ENCODE data around the gene ZFP36L1. TPM values are rescaled to one million over a fixed set of nuclear protein-coding genes. Genes with fewer than 3 reads are reported as not detected.

ZFP36L1 gene
- total RNA-seq, 1 donor from 2014 or later, result 199 TPM

GRCh38 chr14:68782091-68782981 is 10.5 kb downstream of the ZFP36L1 start:
- H3K9me3 ChIP-seq, result no peaks in the 10 kb centered on the region
- no peaks in the 10 kb centered on the region for H3K27me3 ChIP-seq (ENCODE audit: low read depth)
- H3K36me3 ChIP-seq, result peaks cover 10% of the 10 kb centered on the region
- no peak overlapping the region for H3K4me3 ChIP-seq
- no peak for DNase-seq
- peaks cover 83% of the 10 kb centered on the region for H3K4me1 ChIP-seq
- peak overlapping the region; percentile 54 for H3K27ac ChIP-seq
- no peak for TF ChIP-seq CTCF (IDR thresholded peaks at IDR 0.05)
- intact Hi-C loops (cut with DNase I), result no loop called here
- ATAC-seq, result no peak

DNA sequence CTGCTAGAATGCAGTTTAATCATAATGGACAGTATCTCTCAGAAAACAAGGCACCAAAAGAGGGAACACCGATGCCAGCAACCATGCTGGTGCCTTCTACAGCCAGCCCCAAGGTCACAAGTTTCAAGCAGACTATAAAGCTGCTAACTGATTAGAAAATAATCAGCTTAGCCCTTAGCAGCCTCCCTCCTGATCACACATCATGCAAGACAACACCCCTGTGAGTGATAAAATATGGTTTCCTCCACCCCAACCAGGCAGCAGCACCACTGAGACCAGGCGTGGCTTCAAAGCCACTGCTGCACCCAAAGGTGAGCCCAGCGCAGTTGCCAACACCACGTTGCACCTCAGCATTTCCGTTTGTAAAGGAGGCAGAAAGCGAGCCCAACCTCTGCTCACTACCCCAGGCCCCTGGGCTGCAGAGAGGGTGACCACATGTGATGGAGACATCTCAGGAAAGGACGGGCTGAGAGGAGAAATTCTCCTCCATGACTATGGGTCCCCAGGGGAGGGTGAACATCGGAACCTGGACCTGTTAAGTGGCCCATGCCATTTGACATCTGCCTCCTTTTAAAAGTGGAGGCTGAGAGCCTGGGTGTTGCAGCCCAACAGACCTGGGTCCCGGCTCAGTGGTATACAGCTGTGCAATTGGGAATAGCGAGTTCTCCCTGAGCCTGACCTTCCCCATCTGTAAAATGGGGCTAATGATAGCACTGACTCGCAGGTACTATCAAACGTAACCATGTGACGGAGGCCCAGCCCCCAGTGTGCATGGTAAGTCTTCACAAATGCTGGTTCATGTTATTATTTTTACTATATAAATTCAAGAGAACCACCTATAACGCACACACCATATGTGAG is 11.5 kb downstream of the ZFP36L1 start:
- no peak for DNase-seq
- intact Hi-C loops (cut with DNase I), result no loop called here

GRCh38 chr14:68780358-68781160 is 12.3 kb downstream of the ZFP36L1 start:
- no peak for TF ChIP-seq CTCF (IDR thresholded peaks at IDR 0.05)
- Histone ChIP-seq H3K27me3 (ENCODE audit: low read depth) (no peaks in the 10 kb centered on the region), H3K9me3 (no peaks in the 10 kb centered on the region), H3K4me1 (peaks cover 66% of the 10 kb centered on the region), H3K36me3 (no peaks in the 10 kb centered on the region), H3K4me3 (peak overlapping the region; percentile 6), H3K27ac (peak overlapping the region; percentile 75)
- DNase-seq (no peak), ATAC-seq (peak; percentile 38 to 59)
- intact Hi-C loops (cut with DNase I), result no loop called here

More for the DNA sequence above, 11.5 kb downstream of the ZFP36L1 start:
- TF ChIP-seq CTCF (IDR thresholded peaks at IDR 0.05), result no peak
- Histone ChIP-seq H3K36me3 (peaks cover under 1% of the 10 kb centered on the region), H3K9me3 (no peaks in the 10 kb centered on the region), H3K27ac (peak overlapping the region; percentile 75), H3K4me1 (peaks cover 73% of the 10 kb centered on the region), H3K4me3 (no peak overlapping the region), H3K27me3 (ENCODE audit: low read depth) (no peaks in the 10 kb centered on the region)
- peak in 1 of 2 donors; percentile 19 for ATAC-seq

DNA sequence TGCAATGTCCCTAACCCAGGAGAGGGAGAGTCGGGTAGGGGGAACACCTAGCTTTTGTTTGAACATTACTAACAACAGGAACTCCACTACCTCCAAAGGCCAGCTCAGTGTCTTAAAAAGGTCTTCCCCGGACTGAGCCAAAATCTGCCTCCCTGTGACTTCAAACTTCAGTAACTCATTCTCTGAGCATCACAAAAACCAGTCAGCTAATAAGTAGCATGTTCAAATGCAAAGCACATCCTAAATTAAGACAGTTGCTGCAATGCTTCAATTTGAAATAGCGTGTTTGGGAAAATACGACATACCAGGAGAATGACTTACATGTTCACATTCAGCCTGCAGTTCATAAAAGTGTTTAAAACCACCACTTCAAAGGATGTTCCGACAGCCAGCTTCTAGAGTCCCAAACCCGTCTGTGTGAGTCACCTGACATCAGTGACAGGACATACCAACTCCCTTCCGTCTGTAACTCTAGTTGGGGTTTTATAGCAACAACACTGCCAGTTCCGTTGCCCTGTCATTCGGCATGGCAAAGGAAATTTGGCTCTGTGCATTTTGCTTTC is 13.0 kb downstream of the ZFP36L1 start:
- no peak for DNase-seq
- peaks cover 59% of the 10 kb centered on the region for H3K4me1 ChIP-seq
- intact Hi-C loops (cut with DNase I), result no loop called here

More for the DNA sequence above, 13.0 kb downstream of the ZFP36L1 start:
- no peaks in the 10 kb centered on the region for H3K9me3 ChIP-seq
- H3K36me3 ChIP-seq, result no peaks in the 10 kb centered on the region
- peak overlapping the region; percentile 75 for H3K27ac ChIP-seq
- no peak for TF ChIP-seq CTCF (IDR thresholded peaks at IDR 0.05)
- no peaks in the 10 kb centered on the region for H3K27me3 ChIP-seq (ENCODE audit: low read depth)
- ATAC-seq, result no peak
- H3K4me3 ChIP-seq, result no peak overlapping the region

Measured in lower lobe of right lung (tissue), 2 donors.